WTC11 (cell line): ENCODE results near the gene SLC49A3. TPM values are rescaled to one million over a fixed set of nuclear protein-coding genes. Genes with fewer than 3 reads are reported as not detected.

Source experiments
- ATAC-seq: fragments of 200-7000 bp; cut with Tn5 transposase; 2 replicates; pipeline ENCODE4 v1.10.0; 2021; ENCODE audit warnings: mild to moderate bottlenecking, moderate library complexity
- CTCF ChIA-PET: fragments of 300-600 bp; sonication (Branson Sonifier 250); formaldehyde crosslinking; loops from one replicate; lab custom pipeline; 2021; ENCODE audit warnings: antibody characterized with exemption; lab: Charles Lee
- POLR2A ChIA-PET: fragments of 350-600 bp; sonication (Branson Sonifier 250); formaldehyde crosslinking; loops from one replicate; lab custom pipeline; 2021; ENCODE audit warnings: antibody characterized with exemption; lab: Charles Lee
- DNase-seq: peaks from one replicate; pipeline ENCODE4 v3.0.0; 2021; ENCODE audit warnings: low spot score
- H3K27ac Mint-ChIP-seq: 2 replicates; pipeline ENCODE4 v1.8.0; 2021; ENCODE audit warnings: mixed read lengths
- H3K27me3 Mint-ChIP-seq: 2 replicates; pipeline ENCODE4 v1.8.0; 2021; ENCODE audit warnings: low read depth, mild to moderate bottlenecking, moderate library complexity, mixed read lengths
- H3K36me3 Mint-ChIP-seq: 2 replicates; pipeline ENCODE4 v1.8.0; 2021; ENCODE audit warnings: mixed read lengths
- H3K4me1 Mint-ChIP-seq: 2 replicates; pipeline ENCODE4 v1.8.0; 2022; ENCODE audit warnings: mixed read lengths
- H3K4me3 Mint-ChIP-seq: 2 replicates; pipeline ENCODE4 v1.8.0; 2021; ENCODE audit warnings: mild to moderate bottlenecking, moderate library complexity, mixed read lengths
- H3K9me3 Mint-ChIP-seq: 2 replicates; pipeline ENCODE4 v1.8.0; 2021; ENCODE audit warnings: mixed read lengths
- ESRRA ChIP-seq: sonication (generic); formaldehyde crosslinking; IDR thresholded peaks from 2 replicates; pipeline ENCODE4 v1.8.1; 2022; ENCODE audit warnings: mild to moderate bottlenecking, missing genetic modification reagents, borderline replicate concordance
- GRHL2 ChIP-seq: fragments of 250-450 bp; sonication (Bioruptor Pico); IDR thresholded peaks from 2 replicates; pipeline ENCODE4 v1.8.0; 2022; ENCODE audit warnings: mild to moderate bottlenecking, moderate library complexity; ENCODE audit not compliant: insufficient replicate concordance, severe bottlenecking
- GTF2I ChIP-seq: fragments of 250-450 bp; sonication (Bioruptor Pico); conservative IDR thresholded peaks from 2 replicates; pipeline ENCODE4 v1.4.0; 2021; ENCODE audit warnings: mild to moderate bottlenecking
- PRRX2 ChIP-seq: fragments of 250-450 bp; sonication (Bioruptor Pico); IDR thresholded peaks from 2 replicates; pipeline ENCODE4 v1.8.0; 2021; ENCODE audit warnings: mild to moderate bottlenecking
- RELA ChIP-seq: sonication (generic); formaldehyde crosslinking; IDR thresholded peaks from 2 replicates; pipeline ENCODE4 v1.8.1; 2022; ENCODE audit warnings: missing genetic modification reagents, mild to moderate bottlenecking, borderline replicate concordance
- SMAD4 ChIP-seq: sonication (generic); formaldehyde crosslinking; IDR thresholded peaks from 2 replicates; pipeline ENCODE4 v1.8.0; 2022; ENCODE audit warnings: mild to moderate bottlenecking, missing genetic modification reagents
- TEAD4 ChIP-seq: sonication (generic); formaldehyde crosslinking; IDR thresholded peaks from 2 replicates; pipeline ENCODE4 v1.8.0; 2022; ENCODE audit warnings: mild to moderate bottlenecking, missing genetic modification reagents
- ZNF219 ChIP-seq: sonication (generic); formaldehyde crosslinking; IDR thresholded peaks from 2 replicates; pipeline ENCODE4 v1.8.0; 2023; ENCODE audit warnings: missing genetic modification reagents, mild to moderate bottlenecking, borderline replicate concordance
- ZNF671 ChIP-seq: fragments of 250-450 bp; sonication (Bioruptor Pico); IDR thresholded peaks from 2 replicates; pipeline ENCODE4 v1.8.0; 2021; ENCODE audit warnings: mild to moderate bottlenecking
- total RNA-seq: library from RNA; stranded (reverse); gene quantifications from 3 replicates; pipeline ENCODE4 v1.2.3, GENCODE V29; 2021
- TF ChIP-seq, protein P1 (sequence below): sonication (generic); formaldehyde crosslinking; IDR thresholded peaks from 2 replicates; pipeline ENCODE4 v1.8.0; 2022; ENCODE audit warnings: mild to moderate bottlenecking, missing genetic modification reagents
- TF ChIP-seq, protein P2 (sequence below): sonication (generic); formaldehyde crosslinking; IDR thresholded peaks from 2 replicates; pipeline ENCODE4 v1.8.0; 2022; ENCODE audit warnings: missing genetic modification reagents
- TF ChIP-seq, protein P3 (sequence below): sonication (generic); formaldehyde crosslinking; IDR thresholded peaks from 2 replicates; pipeline ENCODE4 v1.8.1; 2022; ENCODE audit warnings: low read depth, mild to moderate bottlenecking, moderate library complexity, missing genetic modification reagents, borderline replicate concordance
- TF ChIP-seq, protein P4 (sequence below): sonication (generic); formaldehyde crosslinking; IDR thresholded peaks from 2 replicates; pipeline ENCODE4 v1.8.0; 2023; ENCODE audit warnings: missing genetic modification reagents, mild to moderate bottlenecking, borderline replicate concordance
- TF ChIP-seq, protein P5 (sequence below): sonication (generic); formaldehyde crosslinking; IDR thresholded peaks from 2 replicates; pipeline ENCODE4 v1.8.0; 2022; ENCODE audit warnings: mild to moderate bottlenecking, missing genetic modification reagents

SLC49A3 gene
- total RNA-seq, 1 experiment from 2014 or later, result 5.8 TPM

DNA sequence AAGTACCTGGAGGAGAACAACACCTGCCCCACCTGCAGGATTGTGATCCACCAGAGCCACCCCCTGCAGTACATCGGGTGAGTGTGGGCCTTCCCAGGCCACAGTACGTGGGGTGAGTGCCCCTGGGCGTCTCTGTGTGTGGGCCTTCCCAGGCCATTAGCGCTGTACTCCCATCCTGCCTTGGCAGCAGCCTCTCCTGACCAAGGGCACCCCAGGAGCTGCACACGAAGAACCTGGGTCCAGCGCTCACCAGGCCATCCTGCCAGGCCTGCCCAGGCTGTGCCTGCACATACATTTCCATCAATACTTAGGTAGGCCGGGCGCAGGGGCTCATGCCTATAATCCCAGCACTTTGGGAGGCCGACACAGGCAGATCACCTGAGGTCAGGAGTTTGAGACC lies 46.0 kb upstream of the SLC49A3 start (continued):
- TF ChIP-seq SMAD4 (CRISPR knock-in tag) (no peak), ESRRA (CRISPR knock-in tag) (no peak)

DNA sequence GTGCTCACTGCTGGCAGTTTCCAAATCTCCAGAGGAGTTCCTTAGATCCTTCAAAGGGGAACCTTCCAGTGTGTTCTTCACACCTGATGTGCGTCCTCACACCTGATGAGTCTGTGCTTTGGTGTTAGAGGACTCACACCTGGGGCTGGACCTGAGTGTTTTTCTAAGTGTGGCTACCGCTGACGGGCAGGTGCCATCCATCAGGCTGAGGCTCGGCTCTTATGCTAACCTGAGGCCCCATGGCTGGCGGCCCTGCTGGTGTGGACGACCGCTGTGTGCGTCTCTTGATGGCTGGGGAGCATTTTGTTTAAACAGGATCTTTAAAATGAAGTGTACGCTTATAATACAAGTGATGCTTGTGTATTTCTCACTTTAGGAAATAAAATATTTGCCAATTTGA lies 45.1 kb upstream of the SLC49A3 start:
- Mint-ChIP-seq H3K27ac (no peak overlapping the region), H3K27me3 (no peaks in the 10 kb centered on the region), H3K9me3 (no peaks in the 10 kb centered on the region), H3K4me1 (no peaks in the 10 kb centered on the region)
- POLR2A ChIA-PET, result no interaction called here
- no peak for ATAC-seq
- TF ChIP-seq, protein P1, sequence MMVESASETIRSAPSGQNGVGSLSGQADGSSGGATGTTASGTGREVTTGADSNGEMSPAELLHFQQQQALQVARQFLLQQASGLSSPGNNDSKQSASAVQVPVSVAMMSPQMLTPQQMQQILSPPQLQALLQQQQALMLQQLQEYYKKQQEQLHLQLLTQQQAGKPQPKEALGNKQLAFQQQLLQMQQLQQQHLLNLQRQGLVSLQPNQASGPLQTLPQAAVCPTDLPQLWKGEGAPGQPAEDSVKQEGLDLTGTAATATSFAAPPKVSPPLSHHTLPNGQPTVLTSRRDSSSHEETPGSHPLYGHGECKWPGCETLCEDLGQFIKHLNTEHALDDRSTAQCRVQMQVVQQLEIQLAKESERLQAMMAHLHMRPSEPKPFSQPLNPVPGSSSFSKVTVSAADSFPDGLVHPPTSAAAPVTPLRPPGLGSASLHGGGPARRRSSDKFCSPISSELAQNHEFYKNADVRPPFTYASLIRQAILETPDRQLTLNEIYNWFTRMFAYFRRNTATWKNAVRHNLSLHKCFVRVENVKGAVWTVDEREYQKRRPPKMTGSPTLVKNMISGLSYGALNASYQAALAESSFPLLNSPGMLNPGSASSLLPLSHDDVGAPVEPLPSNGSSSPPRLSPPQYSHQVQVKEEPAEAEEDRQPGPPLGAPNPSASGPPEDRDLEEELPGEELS, result no peak
- TF ChIP-seq TEAD4, result no peak
- no peak for TF ChIP-seq GTF2I (CRISPR knock-in tag)
- TF ChIP-seq, protein P2, sequence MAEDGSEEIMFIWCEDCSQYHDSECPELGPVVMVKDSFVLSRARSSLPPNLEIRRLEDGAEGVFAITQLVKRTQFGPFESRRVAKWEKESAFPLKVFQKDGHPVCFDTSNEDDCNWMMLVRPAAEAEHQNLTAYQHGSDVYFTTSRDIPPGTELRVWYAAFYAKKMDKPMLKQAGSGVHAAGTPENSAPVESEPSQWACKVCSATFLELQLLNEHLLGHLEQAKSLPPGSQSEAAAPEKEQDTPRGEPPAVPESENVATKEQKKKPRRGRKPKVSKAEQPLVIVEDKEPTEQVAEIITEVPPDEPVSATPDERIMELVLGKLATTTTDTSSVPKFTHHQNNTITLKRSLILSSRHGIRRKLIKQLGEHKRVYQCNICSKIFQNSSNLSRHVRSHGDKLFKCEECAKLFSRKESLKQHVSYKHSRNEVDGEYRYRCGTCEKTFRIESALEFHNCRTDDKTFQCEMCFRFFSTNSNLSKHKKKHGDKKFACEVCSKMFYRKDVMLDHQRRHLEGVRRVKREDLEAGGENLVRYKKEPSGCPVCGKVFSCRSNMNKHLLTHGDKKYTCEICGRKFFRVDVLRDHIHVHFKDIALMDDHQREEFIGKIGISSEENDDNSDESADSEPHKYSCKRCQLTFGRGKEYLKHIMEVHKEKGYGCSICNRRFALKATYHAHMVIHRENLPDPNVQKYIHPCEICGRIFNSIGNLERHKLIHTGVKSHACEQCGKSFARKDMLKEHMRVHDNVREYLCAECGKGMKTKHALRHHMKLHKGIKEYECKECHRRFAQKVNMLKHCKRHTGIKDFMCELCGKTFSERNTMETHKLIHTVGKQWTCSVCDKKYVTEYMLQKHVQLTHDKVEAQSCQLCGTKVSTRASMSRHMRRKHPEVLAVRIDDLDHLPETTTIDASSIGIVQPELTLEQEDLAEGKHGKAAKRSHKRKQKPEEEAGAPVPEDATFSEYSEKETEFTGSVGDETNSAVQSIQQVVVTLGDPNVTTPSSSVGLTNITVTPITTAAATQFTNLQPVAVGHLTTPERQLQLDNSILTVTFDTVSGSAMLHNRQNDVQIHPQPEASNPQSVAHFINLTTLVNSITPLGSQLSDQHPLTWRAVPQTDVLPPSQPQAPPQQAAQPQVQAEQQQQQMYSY (CRISPR knock-in tag), result no peak
- TF ChIP-seq, protein P3, sequence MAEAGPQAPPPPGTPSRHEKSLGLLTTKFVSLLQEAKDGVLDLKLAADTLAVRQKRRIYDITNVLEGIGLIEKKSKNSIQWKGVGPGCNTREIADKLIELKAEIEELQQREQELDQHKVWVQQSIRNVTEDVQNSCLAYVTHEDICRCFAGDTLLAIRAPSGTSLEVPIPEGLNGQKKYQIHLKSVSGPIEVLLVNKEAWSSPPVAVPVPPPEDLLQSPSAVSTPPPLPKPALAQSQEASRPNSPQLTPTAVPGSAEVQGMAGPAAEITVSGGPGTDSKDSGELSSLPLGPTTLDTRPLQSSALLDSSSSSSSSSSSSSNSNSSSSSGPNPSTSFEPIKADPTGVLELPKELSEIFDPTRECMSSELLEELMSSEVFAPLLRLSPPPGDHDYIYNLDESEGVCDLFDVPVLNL (CRISPR knock-in tag), result no peak
- TF ChIP-seq, protein P4, sequence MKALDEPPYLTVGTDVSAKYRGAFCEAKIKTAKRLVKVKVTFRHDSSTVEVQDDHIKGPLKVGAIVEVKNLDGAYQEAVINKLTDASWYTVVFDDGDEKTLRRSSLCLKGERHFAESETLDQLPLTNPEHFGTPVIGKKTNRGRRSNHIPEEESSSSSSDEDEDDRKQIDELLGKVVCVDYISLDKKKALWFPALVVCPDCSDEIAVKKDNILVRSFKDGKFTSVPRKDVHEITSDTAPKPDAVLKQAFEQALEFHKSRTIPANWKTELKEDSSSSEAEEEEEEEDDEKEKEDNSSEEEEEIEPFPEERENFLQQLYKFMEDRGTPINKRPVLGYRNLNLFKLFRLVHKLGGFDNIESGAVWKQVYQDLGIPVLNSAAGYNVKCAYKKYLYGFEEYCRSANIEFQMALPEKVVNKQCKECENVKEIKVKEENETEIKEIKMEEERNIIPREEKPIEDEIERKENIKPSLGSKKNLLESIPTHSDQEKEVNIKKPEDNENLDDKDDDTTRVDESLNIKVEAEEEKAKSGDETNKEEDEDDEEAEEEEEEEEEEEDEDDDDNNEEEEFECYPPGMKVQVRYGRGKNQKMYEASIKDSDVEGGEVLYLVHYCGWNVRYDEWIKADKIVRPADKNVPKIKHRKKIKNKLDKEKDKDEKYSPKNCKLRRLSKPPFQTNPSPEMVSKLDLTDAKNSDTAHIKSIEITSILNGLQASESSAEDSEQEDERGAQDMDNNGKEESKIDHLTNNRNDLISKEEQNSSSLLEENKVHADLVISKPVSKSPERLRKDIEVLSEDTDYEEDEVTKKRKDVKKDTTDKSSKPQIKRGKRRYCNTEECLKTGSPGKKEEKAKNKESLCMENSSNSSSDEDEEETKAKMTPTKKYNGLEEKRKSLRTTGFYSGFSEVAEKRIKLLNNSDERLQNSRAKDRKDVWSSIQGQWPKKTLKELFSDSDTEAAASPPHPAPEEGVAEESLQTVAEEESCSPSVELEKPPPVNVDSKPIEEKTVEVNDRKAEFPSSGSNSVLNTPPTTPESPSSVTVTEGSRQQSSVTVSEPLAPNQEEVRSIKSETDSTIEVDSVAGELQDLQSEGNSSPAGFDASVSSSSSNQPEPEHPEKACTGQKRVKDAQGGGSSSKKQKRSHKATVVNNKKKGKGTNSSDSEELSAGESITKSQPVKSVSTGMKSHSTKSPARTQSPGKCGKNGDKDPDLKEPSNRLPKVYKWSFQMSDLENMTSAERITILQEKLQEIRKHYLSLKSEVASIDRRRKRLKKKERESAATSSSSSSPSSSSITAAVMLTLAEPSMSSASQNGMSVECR (CRISPR knock-in tag), result no peak
- no peak for TF ChIP-seq RELA (CRISPR knock-in tag)
- no peak for TF ChIP-seq GRHL2 (CRISPR knock-in tag)
- TF ChIP-seq ZNF219 (CRISPR knock-in tag), result no peak
- TF ChIP-seq PRRX2, result no peak
- TF ChIP-seq, protein P5, sequence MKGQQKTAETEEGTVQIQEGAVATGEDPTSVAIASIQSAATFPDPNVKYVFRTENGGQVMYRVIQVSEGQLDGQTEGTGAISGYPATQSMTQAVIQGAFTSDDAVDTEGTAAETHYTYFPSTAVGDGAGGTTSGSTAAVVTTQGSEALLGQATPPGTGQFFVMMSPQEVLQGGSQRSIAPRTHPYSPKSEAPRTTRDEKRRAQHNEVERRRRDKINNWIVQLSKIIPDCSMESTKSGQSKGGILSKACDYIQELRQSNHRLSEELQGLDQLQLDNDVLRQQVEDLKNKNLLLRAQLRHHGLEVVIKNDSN, result no peak
- TF ChIP-seq ZNF671, result no peak
- TF ChIP-seq, all 79 proteins: peak for 0
- Mint-ChIP-seq H3K4me3 (no peak overlapping the region), H3K36me3 (peaks cover 45% of the 10 kb centered on the region)
- no peak for DNase-seq
- CTCF ChIA-PET, result interaction anchor here (1.4 kb wide), 1 partner anchor 8 kb away, joined by 5 read pairs; no protein-coding TSS in a partner anchor
